ENCODE data around the gene CT55.

GRCh38 chrX:135112096-135112729, 59.0 kb downstream of the CT55 start:
- TF ChIP-seq NFRKB (IDR thresholded peaks at IDR 0.05) (no peak), SP1 (IDR thresholded peaks at IDR 0.05) (no peak), FOXM1 (IDR thresholded peaks at IDR 0.05; ENCODE audit: borderline replicate concordance) (no peak), BHLHE40 (IDR thresholded peaks at IDR 0.05; ENCODE audit: borderline replicate concordance) (no peak), SUZ12 (IDR thresholded peaks at IDR 0.05) (no peak), CTBP1 (IDR thresholded peaks at IDR 0.05; ENCODE audit: borderline replicate concordance) (no peak), ARNT (IDR thresholded peaks at IDR 0.05) (no peak), L3MBTL2 (conservative IDR thresholded peaks at IDR 0.05) (no peak), PKNOX1 (IDR thresholded peaks at IDR 0.05) (no peak), FOXA1 (IDR thresholded peaks at IDR 0.05) (no peak), ELF4 (IDR thresholded peaks at IDR 0.05) (no peak), TARDBP (IDR thresholded peaks at IDR 0.05) (no peak)

Measured in HEK293T (cell line).